Activated T-cell treated with anti-CD3 and anti-CD28 coated beads, Interleukin-2, amount 50 U/mL, for 72 hours (primary cell): ENCODE data around the gene FAM9C. TPM values are rescaled to one million over a fixed set of nuclear protein-coding genes. Genes with fewer than 3 reads are reported as not detected.
"Not testable (repeated sequence)": the region's sequence is repeated elsewhere in the genome, so short reads cannot be mapped to it uniquely, and the experiment has no call there.

Experiments used
- ATAC-seq, 2 donors: fragments of 150-1000 bp; cut with Tn5 transposase; replicated peaks in 1 of 2; 2 replicates each; pipeline ENCODE4 v1.10.0; 2021; ENCODE audit warnings: moderate library complexity in 2 of 2, mild to moderate bottlenecking in 1 of 2
- DNase-seq, 2 donors: peaks; one replicate each; pipeline ENCODE4 v3.0.0; 2021 to 2022; ENCODE audit warnings: mixed read lengths in 1 of 2
- H3K27ac Mint-ChIP-seq: one replicate; pipeline ENCODE4 v1.8.0; 2022; ENCODE audit warnings: mild to moderate bottlenecking, moderate library complexity, mixed read lengths
- H3K27me3 Mint-ChIP-seq: one replicate; pipeline ENCODE4 v1.8.0; 2022; ENCODE audit warnings: low read depth, mixed read lengths
- H3K36me3 Mint-ChIP-seq, 2 donors: one replicate each; pipeline ENCODE4 v1.8.0; 2022; ENCODE audit warnings: mixed read lengths in 2 of 2, mild to moderate bottlenecking in 1 of 2; ENCODE audit not compliant: insufficient read depth in 2 of 2
- H3K4me1 Mint-ChIP-seq: one replicate; pipeline ENCODE4 v1.8.0; 2022; ENCODE audit warnings: low read depth, mixed read lengths
- H3K4me3 Mint-ChIP-seq, 2 donors: one replicate each; pipeline ENCODE4 v1.8.0; 2022; ENCODE audit warnings: mild to moderate bottlenecking in 2 of 2, mixed read lengths in 2 of 2, moderate library complexity in 2 of 2
- H3K9me3 Mint-ChIP-seq, 2 donors: one replicate each; pipeline ENCODE4 v1.8.0; 2022; ENCODE audit warnings: mixed read lengths in 2 of 2
- total RNA-seq, 2 donors: library from RNA; stranded (reverse); gene quantifications; one replicate each; pipeline ENCODE4 v1.2.3, GENCODE V29; 2022

Gene FAM9C
- total RNA-seq, 2 donors from 2014 or later = 0.09 TPM; not detected in 1

DNA sequence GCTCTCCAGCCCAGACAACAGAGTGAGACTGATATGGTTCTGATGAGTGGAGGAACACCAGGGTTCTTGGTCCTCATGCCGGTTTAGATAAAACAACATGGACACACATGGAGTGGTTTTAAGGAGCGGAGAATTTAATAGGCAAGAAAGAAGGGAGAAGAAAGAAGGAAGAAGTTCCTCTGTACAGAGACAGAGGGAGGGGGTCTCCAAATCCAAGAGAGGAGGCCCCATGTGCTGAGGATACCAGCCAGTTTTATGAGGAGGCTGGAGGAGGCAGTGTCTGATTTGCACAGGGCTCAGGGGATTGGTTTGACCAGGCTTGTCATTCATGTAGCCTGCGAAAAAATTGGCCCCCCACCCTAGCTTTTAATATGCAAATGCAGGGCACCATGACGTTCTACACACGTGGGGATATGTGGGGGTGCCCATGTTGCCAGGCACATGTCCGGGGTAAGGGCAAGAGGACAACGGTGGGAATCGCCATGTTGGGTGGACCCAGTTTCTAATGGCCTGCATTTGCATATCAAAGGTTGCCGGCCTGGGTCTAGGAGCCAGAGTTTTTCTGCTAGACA is 39.4 kb upstream of the FAM9C start:
- H3K4me1 Mint-ChIP-seq = peaks cover 92% of the 10 kb centered on the region
- peaks cover 29% of the 10 kb centered on the region for H3K27me3 Mint-ChIP-seq
- H3K36me3 Mint-ChIP-seq, ATAC-seq, H3K9me3 Mint-ChIP-seq, DNase-seq: not testable (repeated sequence)
- peak overlapping the region; percentile 86 for H3K27ac Mint-ChIP-seq
- H3K4me3 Mint-ChIP-seq = peak overlapping the region in 1 of 2 donors; percentile 52

GRCh38 chrX:13082206-13083065 is 38.0 kb upstream of the FAM9C start:
- H3K9me3 Mint-ChIP-seq = peaks cover 0 to 2% of the 10 kb centered on the region in 2 donors
- DNase-seq = peak in 1 of 2 donors; percentile 38

GRCh38 chrX:13081395-13082205 is 37.2 kb upstream of the FAM9C start:
- peaks cover 30% of the 10 kb centered on the region for H3K27me3 Mint-ChIP-seq
- H3K36me3 Mint-ChIP-seq = peaks cover 0 to 2% of the 10 kb centered on the region in 2 donors
- DNase-seq = no peak
- peak overlapping the region; percentile 60 to 88 for H3K4me3 Mint-ChIP-seq
- peak overlapping the region; percentile 98 for H3K27ac Mint-ChIP-seq
- no peak for ATAC-seq
- H3K4me1 Mint-ChIP-seq = peaks cover 92% of the 10 kb centered on the region
- peaks cover 0 to 2% of the 10 kb centered on the region in 2 donors for H3K9me3 Mint-ChIP-seq

More at GRCh38 chrX:13082206-13083065, 38.0 kb upstream of the FAM9C start:
- H3K4me3 Mint-ChIP-seq = peak overlapping the region; percentile 60 to 88
- H3K27me3 Mint-ChIP-seq = peaks cover 38% of the 10 kb centered on the region
- H3K27ac Mint-ChIP-seq = peak overlapping the region; percentile 98
- peaks cover 0 to 8% of the 10 kb centered on the region in 2 donors for H3K36me3 Mint-ChIP-seq
- peak; percentile 43 to 49 for ATAC-seq
- peaks cover 92% of the 10 kb centered on the region for H3K4me1 Mint-ChIP-seq

- DNase-seq = no peak
- Mint-ChIP-seq H3K4me1 (peaks cover 95% of the 10 kb centered on the region), H3K27ac (peak overlapping the region; percentile 98)
Observed at GRCh38 chrX:13080128-13080795, 35.8 kb upstream of the FAM9C start.

DNA sequence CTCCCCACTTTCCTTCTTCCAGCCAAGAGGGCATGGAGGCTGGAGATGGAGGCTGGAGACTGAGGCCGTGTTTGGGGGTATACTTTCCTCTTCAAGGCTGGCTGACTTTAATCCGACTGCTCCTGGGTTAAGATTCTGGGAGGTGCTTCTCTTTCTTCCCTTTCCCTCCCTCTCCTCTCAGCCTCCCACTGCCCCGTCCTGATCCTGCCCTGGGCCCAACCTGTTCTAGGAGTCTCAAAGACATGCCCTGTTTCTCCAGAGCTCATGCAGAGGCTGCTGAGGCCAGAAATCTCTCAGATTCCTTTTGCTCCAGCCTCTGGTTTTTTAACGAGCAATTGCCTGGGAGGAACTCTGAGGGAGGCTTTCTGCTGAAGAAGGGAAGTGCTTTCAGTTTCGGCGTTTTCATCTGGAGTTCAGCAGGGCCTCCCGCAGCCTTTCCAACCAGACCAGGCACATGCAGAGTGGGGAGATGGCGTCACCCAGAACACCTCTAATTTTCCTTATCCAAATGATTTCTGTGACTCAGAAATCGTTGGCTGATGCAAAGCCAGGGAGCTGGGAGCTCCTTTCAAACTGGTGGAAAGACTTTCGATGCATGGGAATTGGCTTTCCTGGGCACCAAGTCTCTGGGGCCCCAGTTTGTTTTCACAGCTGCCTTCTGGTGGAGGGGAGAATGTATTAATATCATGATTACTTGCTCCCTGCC is 34.5 kb upstream of the FAM9C start:
- peak overlapping the region; percentile 65 to 81 for H3K4me3 Mint-ChIP-seq
- H3K27ac Mint-ChIP-seq = peak overlapping the region; percentile 50
- peaks cover 96% of the 10 kb centered on the region for H3K4me1 Mint-ChIP-seq
- peaks cover 39% of the 10 kb centered on the region for H3K27me3 Mint-ChIP-seq
- DNase-seq (no peak), ATAC-seq (no peak)
- peaks cover 0 to 7% of the 10 kb centered on the region in 2 donors for H3K9me3 Mint-ChIP-seq
- peaks cover 0 to 2% of the 10 kb centered on the region in 2 donors for H3K36me3 Mint-ChIP-seq

More at GRCh38 chrX:13080128-13080795, 35.8 kb upstream of the FAM9C start:
- Mint-ChIP-seq H3K36me3 (peaks cover 0 to 2% of the 10 kb centered on the region in 2 donors), H3K27me3 (peaks cover 30% of the 10 kb centered on the region), H3K9me3 (peaks cover 0 to 4% of the 10 kb centered on the region in 2 donors), H3K4me3 (peak overlapping the region; percentile 42 to 88)
- ATAC-seq = no peak

DNA sequence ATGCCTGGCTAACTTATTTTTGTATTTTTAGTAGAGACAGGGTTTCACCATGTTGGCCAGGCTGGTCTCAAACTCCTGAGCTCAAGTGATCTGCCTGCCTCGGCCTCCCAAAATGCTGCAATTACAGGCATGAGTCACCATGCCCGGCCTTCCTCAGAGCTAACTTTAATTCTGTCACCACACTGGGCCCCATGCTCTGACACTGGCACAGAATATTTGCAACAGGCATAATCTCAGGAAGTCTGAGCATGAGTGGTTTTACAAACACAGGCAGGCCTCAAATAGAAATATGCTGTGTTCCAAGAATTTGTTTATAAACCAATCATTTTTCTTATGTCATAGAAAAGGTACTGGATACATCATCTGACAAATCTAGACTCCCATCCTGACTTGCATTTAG is 32.7 kb upstream of the FAM9C start:
- peak; percentile 54 to 55 for DNase-seq
- peak overlapping the region; percentile 44 to 51 for H3K4me3 Mint-ChIP-seq
- ATAC-seq = peak; percentile 60 to 64
- H3K4me1 Mint-ChIP-seq = peaks cover 79% of the 10 kb centered on the region
- peaks cover 0 to 5% of the 10 kb centered on the region in 2 donors for H3K9me3 Mint-ChIP-seq
- H3K27ac Mint-ChIP-seq = peak overlapping the region; percentile 92
- H3K27me3 Mint-ChIP-seq = peaks cover 48% of the 10 kb centered on the region
- peaks cover 0 to 1% of the 10 kb centered on the region in 2 donors for H3K36me3 Mint-ChIP-seq

DNA sequence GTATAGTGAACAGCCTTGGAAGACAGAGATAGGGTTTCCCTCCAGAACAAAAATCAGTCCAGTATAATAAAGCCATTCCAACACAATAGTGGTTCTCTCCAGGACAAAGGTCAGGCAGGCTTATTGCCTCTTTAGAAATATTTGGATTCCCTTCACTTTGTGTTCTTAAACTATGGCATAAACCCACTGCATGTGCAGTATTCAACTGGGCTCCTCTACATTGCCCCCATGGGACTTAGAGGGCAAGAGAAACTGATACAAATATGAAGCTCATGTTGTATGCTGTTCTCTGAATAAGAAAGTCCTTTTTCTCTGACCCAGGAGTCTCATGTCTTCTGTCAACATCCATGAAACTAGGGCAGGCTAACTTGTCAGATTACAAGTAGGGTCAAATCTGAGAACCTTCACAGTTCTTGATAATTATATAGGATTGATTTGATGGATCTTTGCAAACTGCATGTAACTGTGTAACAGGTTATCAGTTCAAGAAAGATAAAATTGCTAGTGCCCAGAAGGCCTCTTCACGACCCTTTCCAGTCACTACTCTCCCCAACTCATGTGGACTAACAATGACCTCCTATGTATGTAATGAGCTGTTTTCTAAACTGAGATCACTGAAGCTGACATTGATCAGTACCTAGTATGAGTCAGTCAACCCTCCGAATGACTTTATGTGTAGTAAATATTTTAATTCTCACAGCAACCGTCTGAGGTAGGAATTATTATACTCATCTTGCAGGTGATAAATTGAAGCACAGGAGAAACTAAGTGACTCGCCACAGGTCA is 31.9 kb upstream of the FAM9C start:
- Mint-ChIP-seq H3K36me3 (peaks cover 0 to 5% of the 10 kb centered on the region in 2 donors), H3K27me3 (peaks cover 53% of the 10 kb centered on the region), H3K4me1 (peaks cover 71% of the 10 kb centered on the region), H3K9me3 (peaks cover 0 to 5% of the 10 kb centered on the region in 2 donors), H3K4me3 (peak overlapping the region; percentile 44 to 62), H3K27ac (peak overlapping the region; percentile 92)
- ATAC-seq (peak; percentile 87 to 92), DNase-seq (no peak)

DNA sequence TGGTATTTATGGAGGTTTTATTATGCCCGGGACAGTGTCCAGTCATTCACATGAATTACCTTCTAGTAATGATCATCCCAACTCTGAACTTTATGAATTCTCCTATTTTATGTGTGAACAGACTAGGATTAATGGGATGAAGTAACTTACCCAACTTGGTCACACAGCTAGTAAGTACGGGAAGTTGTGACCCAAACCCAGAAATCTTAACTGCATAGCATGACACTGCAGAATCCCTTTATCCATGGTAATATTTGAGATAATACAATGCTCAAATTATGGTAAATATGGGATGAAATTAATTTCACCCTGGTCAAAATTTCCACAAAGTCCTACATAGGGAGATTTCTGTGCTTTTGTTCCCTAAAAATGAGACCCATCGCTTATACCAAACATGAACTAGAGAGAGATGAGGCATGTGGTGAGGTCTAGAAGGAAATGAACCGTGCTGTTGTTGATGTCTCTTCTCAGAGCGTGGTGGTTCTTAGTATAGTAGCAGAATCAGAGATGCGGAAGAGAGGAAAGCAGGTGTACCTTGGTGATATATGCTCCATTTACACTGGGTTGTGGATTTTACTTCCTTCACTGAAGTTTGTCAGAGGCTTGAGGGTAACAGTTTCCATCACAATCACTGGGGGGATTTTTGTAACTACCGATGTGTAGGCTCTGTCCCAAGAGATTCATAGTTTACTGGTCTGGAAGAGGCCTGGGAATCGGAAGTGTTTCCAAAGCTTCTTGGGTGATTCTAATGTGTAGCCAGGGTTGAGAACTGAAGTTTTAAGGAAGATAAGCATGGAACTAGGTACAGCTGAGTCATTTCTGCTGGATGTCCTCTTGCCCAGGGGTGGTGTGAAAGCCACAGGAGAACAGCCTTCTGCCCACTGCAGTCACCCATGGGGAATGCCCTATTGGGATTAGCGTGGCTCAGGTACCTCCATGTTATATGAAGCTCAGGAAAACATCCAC is 30.2 kb upstream of the FAM9C start:
- peaks cover 0 to 11% of the 10 kb centered on the region in 2 donors for H3K36me3 Mint-ChIP-seq
- ATAC-seq (peak; percentile 44 to 57), DNase-seq (no peak)
- peaks cover 37% of the 10 kb centered on the region for H3K27me3 Mint-ChIP-seq
- H3K27ac Mint-ChIP-seq = peak overlapping the region; percentile 86
- peaks cover 54% of the 10 kb centered on the region for H3K4me1 Mint-ChIP-seq
- peak overlapping the region; percentile 25 to 70 for H3K4me3 Mint-ChIP-seq
- peaks cover 0 to 5% of the 10 kb centered on the region in 2 donors for H3K9me3 Mint-ChIP-seq

GRCh38 chrX:13069771-13070416 is 25.5 kb upstream of the FAM9C start:
- ATAC-seq (no peak), DNase-seq (no peak)
- Mint-ChIP-seq H3K4me1 (peaks cover 30% of the 10 kb centered on the region), H3K27ac (no peak overlapping the region), H3K36me3 (peaks cover 11 to 28% of the 10 kb centered on the region in 2 donors), H3K4me3 (no peak overlapping the region), H3K9me3 (peaks cover 6 to 9% of the 10 kb centered on the region in 2 donors), H3K27me3 (peaks cover 37% of the 10 kb centered on the region)

DNA sequence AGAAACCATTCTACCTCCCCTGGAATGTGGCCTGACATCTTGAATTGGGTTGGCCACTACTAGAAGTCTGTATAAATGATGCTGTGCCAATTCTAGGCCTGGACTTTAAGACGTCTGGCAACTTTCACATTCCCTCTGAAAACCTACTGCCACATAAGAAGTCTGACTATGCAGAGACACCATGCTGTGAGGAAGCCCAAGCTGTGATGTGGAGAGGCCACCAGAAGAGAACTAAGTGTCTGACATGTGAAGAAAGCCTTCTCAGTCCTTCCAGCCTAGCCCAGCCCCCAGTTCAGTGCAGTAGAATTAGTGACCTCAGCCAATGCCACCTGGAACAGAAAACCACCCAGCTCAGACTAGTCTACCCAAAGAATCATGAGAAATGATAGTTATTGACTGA is 24.2 kb upstream of the FAM9C start:
- Mint-ChIP-seq H3K27me3 (peaks cover 28% of the 10 kb centered on the region), H3K36me3 (peaks cover 11 to 33% of the 10 kb centered on the region in 2 donors), H3K4me3 (no peak overlapping the region), H3K27ac (no peak overlapping the region), H3K4me1 (peaks cover 29% of the 10 kb centered on the region), H3K9me3 (peaks cover 6 to 7% of the 10 kb centered on the region in 2 donors)
- no peak for ATAC-seq
- no peak for DNase-seq
